Prostate gland (tissue), 2 donors: ENCODE data around the gene MORC1. TPM values are rescaled to one million over a fixed set of nuclear protein-coding genes. Genes with fewer than 3 reads are reported as not detected.

Experiments
- DNase-seq: peaks from one replicate; pipeline ENCODE4 v3.0.0-alpha.2; 2019; ENCODE audit warnings: low spot score
- H3K27ac ChIP-seq, 2 donors: fragments of 200-600 bp; sonication (generic); 2 replicates each; pipeline ENCODE4 v1.5.1; 2017 to 2019
- H3K27me3 ChIP-seq: fragments of 200-600 bp; sonication (generic); replicated peaks from 2 replicates; pipeline ENCODE4 v1.5.1; 2019; ENCODE audit not compliant: insufficient read depth
- H3K36me3 ChIP-seq, 2 donors: fragments of 200-600 bp; sonication (generic); 1 replicate in 1 of 2; 2 replicates in 1 of 2; pipeline versions ENCODE4 v1.5.1 to v1.8.1; 2017 to 2019
- H3K4me1 ChIP-seq: fragments of 200-600 bp; sonication (generic); replicated peaks from 2 replicates; pipeline ENCODE4 v1.5.1; 2019
- H3K4me3 ChIP-seq, 2 donors: fragments of 200-600 bp; sonication (generic); 2 replicates each; pipeline ENCODE4 v1.5.1; 2017 to 2019
- H3K9me3 ChIP-seq: fragments of 200-600 bp; sonication (generic); 2 replicates; pipeline ENCODE4 v1.5.1; 2017
- CTCF ChIP-seq, 4 experiments: fragments of 200-600 bp in 2 of 4; fragments of 450-650 bp in 2 of 4; sonication (generic) in 2 of 4; IDR thresholded peaks; 1 replicate in 3 of 4; 2 replicates in 1 of 4; pipeline ENCODE4 v1.5.1; 2016 to 2019; ENCODE audit warnings: antibody characterized with exemption in 4 of 4, mild to moderate bottlenecking in 2 of 4, moderate library complexity in 2 of 4
- POLR2A ChIP-seq: fragments of 450-650 bp; IDR thresholded peaks from one replicate; pipeline ENCODE4 v1.6.1; 2016; ENCODE audit warnings: antibody characterized with exemption, mild to moderate bottlenecking
- POLR2AphosphoS5 ChIP-seq: sonication (generic); formaldehyde crosslinking; IDR thresholded peaks from one replicate; pipeline ENCODE4 v1.6.1; 2017; ENCODE audit warnings: antibody characterized with exemption
- WGBS: methylation state at CpG from one replicate; pipeline ENCODE4 v1.1.5; 2018; 5-methylcytosine and 5-hydroxymethylcytosine counted together
- intact Hi-C: fragments of 100-400 bp; cut with DNase I; formaldehyde crosslinking; loops from one replicate; pipeline ENCODE4 v1.14.2; 2022
- total RNA-seq, 2 donors: library from RNA; depleted of rRNA; stranded (reverse); fragments of >200 nt; gene quantifications; one replicate each; pipeline ENCODE4 v1.1.0, GENCODE V29; 2016

Gene MORC1
- total RNA-seq, 2 donors from 2014 or later = 6.6 TPM; not detected in 1

DNA sequence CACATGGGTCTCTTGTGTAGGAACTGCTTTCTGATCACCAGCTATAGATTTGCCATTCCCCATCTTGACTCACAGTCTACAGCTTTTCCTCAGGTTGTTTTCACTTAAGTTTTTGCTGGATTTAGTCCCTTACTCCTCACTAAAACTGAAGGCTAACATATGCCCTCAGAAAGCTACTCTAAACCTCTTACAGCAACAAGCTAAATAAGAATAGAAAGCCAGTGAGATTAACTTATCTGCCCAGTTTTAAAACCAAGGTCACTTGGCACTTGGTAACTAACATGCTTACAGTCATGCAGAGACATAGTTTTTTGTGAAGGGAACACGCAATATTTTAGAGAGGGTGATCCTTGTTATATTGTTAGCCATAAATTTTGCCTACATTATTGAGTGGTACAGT, 164.2 kb downstream of the MORC1 start, which contains the start of gene GUCA1C:
Gene GUCA1C, minus strand, starts transcription at position 180 of the 400 bp plus-strand sequence. Its CDS starts 117 bp downstream, at position 63.
- intact Hi-C loops = no loop called here
- TF ChIP-seq POLR2AphosphoS5 (no peak), CTCF (IDR thresholded peaks at IDR 0.05) (no peak), POLR2A (no peak)
- H3K27me3 ChIP-seq = no peaks in the 10 kb centered on the region
- H3K27ac ChIP-seq = no peak within 1 kb of the TSS
- WGBS = 91% methylated on average over 1 of the region's 1 CpG
- no peak within 1 kb of the TSS for H3K4me3 ChIP-seq
- no peak for DNase-seq
- H3K4me1 ChIP-seq = no peaks in the 10 kb centered on the region
- H3K36me3 ChIP-seq = no peaks in the 10 kb centered on the region
- no peaks in the 10 kb centered on the region for H3K9me3 ChIP-seq

- WGBS = 59% methylated on average over 4 of the region's 4 CpGs
- H3K4me3 ChIP-seq = no peak overlapping the region
- H3K9me3 ChIP-seq = no peaks in the 10 kb centered on the region
- intact Hi-C loops = no loop called here
- no peaks in the 10 kb centered on the region for H3K4me1 ChIP-seq
- H3K27me3 ChIP-seq = no peaks in the 10 kb centered on the region
- TF ChIP-seq POLR2AphosphoS5 = no peak
- TF ChIP-seq CTCF (IDR thresholded peaks at IDR 0.05) = no peak
- TF ChIP-seq POLR2A = no peak
- DNase-seq = no peak
- H3K36me3 ChIP-seq = no peaks in the 10 kb centered on the region
- no peak overlapping the region for H3K27ac ChIP-seq
These were observed 164.7 kb downstream of the MORC1 start for GRCh38 chr3:108953210-108953609.

GRCh38 chr3:108951820-108952501, 166.0 kb downstream of the MORC1 start:
- Histone ChIP-seq H3K4me3 (no peak overlapping the region), H3K27me3 (no peaks in the 10 kb centered on the region), H3K9me3 (no peaks in the 10 kb centered on the region), H3K27ac (no peak overlapping the region), H3K4me1 (no peaks in the 10 kb centered on the region), H3K36me3 (no peaks in the 10 kb centered on the region)
- DNase-seq = no peak
- no peak for TF ChIP-seq POLR2AphosphoS5
- TF ChIP-seq CTCF (IDR thresholded peaks at IDR 0.05) = no peak
- no peak for TF ChIP-seq POLR2A
- 83% methylated on average over 7 of the region's 7 CpGs for WGBS
- intact Hi-C loops = no loop called here

DNA sequence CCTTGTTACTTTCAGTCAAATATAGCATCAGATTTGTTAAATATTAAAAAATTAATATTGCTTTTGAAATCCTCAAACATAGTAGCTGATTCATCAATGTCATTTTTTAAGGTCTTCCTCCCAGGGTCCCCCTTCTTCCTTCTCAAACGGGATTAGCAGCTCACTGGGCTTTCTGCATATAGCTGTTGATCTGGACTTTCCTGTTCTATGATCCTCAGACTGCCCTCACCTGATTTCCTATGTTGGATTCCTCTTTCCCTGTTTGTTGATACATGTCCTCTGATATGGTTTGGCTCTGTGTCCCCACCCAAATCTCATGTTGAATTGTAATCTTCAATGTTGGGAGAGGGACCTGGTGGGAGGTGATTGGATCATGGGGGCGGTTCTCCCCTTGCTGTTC, 170.1 kb downstream of the MORC1 start:
- no peak for DNase-seq
- H3K9me3 ChIP-seq = no peaks in the 10 kb centered on the region
- no peak overlapping the region for H3K27ac ChIP-seq
- no peaks in the 10 kb centered on the region for H3K36me3 ChIP-seq
- 56% methylated on average over 2 of the region's 2 CpGs for WGBS
- no peaks in the 10 kb centered on the region for H3K27me3 ChIP-seq
- TF ChIP-seq POLR2AphosphoS5 = no peak
- TF ChIP-seq CTCF (IDR thresholded peaks at IDR 0.05) = no peak
- no peak for TF ChIP-seq POLR2A
- no peak overlapping the region for H3K4me3 ChIP-seq
- H3K4me1 ChIP-seq = no peaks in the 10 kb centered on the region
- intact Hi-C loops = no loop called here
